Measurements from ENCODE around the gene MYO15B. TPM values are rescaled to one million over a fixed set of nuclear protein-coding genes. Genes with fewer than 3 reads are reported as not detected.
A peak's percentile ranks its signal among the peaks of the same experiment; 100 is the strongest.

The MYO15B gene
- total RNA-seq, 1 donor from 2014 or later = 81.4 TPM

DNA sequence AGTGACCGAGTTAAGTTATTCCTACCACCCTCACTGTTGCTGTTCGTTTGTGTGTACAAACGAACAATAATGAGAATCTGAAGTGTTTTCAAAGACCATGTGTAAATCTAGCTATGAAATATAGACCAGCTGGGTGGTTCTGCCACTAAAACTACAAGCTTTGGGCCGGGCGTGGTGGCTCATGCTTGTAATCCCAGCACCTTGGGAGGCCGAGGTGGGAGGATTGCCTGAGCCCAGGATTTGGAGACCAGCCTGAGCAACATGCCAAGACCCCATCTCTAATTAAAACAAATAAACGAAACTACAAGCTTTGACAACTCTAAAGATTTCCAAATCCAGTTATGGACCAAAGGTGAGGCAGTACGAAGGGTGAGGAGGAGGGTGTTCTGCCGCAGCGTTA lies 78.4 kb downstream of the MYO15B start:
- DNase-seq (ENCODE audit: low spot score) = no peak

DNA sequence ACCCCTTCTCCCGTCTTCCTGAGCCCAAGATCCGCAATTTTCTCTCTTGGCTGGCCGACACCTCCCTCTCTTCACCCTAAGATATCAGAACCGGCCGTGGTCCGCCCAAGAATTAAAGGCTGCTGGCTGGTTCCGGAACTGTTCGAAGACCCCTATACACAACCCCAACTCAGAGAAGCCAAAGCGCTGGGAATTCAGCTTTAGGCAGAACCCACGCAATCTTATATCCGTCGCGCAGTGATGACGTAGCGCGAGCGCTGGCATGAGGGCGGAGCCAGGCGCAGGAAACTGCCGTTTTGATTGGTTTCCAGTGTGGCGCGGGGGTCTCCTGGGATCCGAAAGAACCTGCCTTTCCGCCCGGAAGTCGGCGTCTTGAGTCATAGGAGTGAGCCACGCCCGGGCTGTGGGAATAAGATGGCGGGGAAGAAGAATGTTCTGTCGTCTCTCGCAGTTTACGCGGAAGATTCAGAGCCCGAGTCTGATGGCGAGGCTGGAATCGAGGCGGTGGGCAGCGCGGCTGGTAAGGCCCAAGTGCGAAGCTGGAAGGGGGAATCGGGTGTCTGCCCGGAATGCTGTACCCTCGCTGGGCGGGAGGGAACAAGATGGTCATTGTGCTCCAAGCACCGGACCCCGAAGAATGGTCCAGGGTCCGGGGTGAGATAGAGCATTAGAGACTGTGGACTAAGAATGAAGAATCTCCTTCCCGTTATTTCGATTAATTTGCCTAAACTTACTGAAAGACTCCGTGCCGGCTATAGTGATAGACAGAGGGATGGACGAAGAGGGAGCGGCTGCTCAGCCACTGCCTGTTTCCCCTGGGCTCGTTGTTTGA lies 79.6 kb downstream of the MYO15B start, which contains the start of the genes RECQL5 and SAP30BP:
Gene RECQL5, minus strand, starts transcription at position 196 of the 832 bp plus-strand sequence. CDS start 597 bp downstream, outside the sequence.
Gene SAP30BP, plus strand, starts transcription at position 380 of the 832 bp plus-strand sequence. Its CDS starts 35 bp downstream, at position 415.
- peak; percentile 99 for DNase-seq (ENCODE audit: low spot score)

DNA sequence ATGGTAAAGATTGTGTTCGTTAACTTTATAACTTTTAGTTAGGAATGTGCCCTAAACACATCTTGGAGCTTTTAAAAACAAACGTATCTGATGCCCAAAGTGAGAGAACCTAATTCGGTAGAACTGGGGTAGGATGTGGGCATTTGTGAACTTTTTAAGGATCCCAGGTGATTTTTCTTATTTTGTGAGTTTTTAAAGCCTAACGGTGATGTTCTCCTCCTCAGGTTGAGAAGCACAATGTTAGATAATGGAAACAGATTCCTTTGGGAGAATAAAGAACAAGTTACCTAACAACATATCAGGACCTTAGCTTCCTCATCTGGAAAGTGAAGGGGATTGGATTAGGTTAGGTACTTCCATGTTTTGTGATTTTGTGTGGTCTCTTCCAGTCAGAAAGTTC lies 80.2 kb downstream of the MYO15B start:
- no peak for DNase-seq (ENCODE audit: low spot score)

DNA sequence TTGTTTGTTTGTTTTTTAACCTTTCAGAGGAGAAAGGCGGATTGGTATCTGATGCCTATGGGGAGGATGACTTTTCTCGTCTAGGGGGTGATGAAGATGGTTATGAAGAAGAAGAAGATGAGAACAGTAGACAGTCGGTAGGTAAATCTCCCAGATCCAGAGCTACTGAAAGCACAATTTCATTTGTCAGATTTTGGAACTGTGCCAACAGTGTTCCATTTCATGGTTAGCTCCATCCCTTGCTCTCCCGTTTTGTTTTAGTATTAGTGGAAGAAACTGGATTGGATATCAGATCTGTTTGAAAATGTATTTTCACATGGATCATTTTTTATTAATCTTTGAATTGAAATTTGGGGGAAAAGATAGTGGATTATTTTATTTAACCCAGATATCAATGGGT lies 80.9 kb downstream of the MYO15B start:
- DNase-seq (ENCODE audit: low spot score) = no peak

DNA sequence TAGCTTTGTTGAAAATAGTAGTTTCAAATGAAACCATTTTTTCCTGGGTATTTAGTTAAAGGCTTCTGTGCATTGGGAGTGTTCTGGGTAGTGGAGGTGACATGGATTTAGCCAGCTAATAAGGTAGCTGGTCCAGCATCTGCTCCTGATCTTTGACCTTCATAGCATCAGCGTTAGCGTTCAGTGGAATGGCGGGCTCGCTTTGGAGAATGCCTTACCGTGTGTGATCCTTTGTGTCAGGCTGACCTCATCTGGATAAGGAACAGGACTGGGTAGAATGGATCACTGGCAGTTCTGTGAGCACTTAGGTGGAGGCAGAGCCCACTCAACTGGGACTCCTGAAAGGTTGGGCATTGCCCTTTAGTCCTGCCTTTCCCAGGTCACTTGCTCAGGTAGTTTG lies 83.3 kb downstream of the MYO15B start:
- no peak for DNase-seq (ENCODE audit: low spot score)

DNA sequence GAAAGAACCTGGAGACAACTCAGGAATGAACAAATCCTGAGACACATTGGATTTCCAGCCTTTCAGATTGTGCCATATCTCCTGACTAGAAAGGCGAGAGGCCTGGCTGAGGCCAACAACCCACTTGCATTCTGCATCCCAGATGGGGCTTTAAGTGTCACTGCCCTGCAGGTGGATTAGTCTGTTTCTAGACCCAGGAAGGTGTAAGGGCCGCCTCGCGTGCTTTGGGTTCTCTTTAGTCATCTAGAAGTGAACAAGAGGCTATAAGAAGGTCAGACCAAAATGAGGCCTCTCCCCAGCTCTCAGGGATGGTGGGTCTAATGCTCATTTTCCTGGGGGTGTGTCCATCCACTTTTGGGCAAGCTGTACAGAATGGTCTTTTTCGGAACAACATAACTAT lies 84.4 kb downstream of the MYO15B start:
- DNase-seq (ENCODE audit: low spot score) = no peak

DNA sequence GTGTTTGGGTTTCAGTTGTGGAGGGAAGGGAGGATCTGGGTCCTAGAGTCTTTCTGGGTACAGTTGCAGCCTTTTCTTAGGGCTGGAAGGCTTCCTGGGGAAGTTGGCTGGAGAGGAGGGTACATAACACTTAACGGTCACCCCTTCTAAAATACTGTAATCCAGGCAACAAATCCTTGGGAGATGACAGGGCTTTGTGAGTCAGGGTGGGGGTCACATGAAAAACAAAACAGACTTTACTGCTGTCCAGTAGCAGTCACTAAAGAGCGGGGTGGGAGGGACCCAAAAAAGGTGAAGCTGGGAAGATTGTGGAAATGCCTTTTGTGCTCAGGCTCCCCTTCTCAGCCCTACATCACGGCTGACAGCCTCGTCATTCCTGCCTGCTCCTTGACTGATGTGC lies 85.9 kb downstream of the MYO15B start:
- no peak for DNase-seq (ENCODE audit: low spot score)

Other genes starting within 250 kb of the MYO15B start
- 58.5 TPM for gene GRB2, start 182.1 kb upstream of the MYO15B start, total RNA-seq (ENCODE audit: insufficient read depth, low replicate concordance)
- 27.9 TPM for gene TMEM94, start 131.2 kb upstream of the MYO15B start, total RNA-seq (ENCODE audit: insufficient read depth, low replicate concordance)
- 12.3 TPM for gene CASKIN2, start 72.3 kb upstream of the MYO15B start, total RNA-seq (ENCODE audit: insufficient read depth, low replicate concordance)
- gene TSEN54, start 71.3 kb upstream of the MYO15B start, total RNA-seq (ENCODE audit: insufficient read depth, low replicate concordance) = 12.3 TPM
- 14.7 TPM for gene LLGL2, start 62.1 kb upstream of the MYO15B start, total RNA-seq (ENCODE audit: insufficient read depth, low replicate concordance)
- gene SMIM5, start 45.6 kb downstream of the MYO15B start, total RNA-seq (ENCODE audit: insufficient read depth, low replicate concordance) = 8.7 TPM
- 18.3 TPM for gene RECQL5, start 79.4 kb downstream of the MYO15B start, total RNA-seq (ENCODE audit: insufficient read depth, low replicate concordance)
- 27.4 TPM for gene SAP30BP, start 79.5 kb downstream of the MYO15B start, total RNA-seq (ENCODE audit: insufficient read depth, low replicate concordance)
- 28.4 TPM for gene ITGB4, start 133.7 kb downstream of the MYO15B start, total RNA-seq (ENCODE audit: insufficient read depth, low replicate concordance)
- 31.5 TPM for gene GALK1, start 177.4 kb downstream of the MYO15B start, total RNA-seq (ENCODE audit: insufficient read depth, low replicate concordance)
- 7.5 TPM for gene UNK, start 197.0 kb downstream of the MYO15B start, total RNA-seq (ENCODE audit: insufficient read depth, low replicate concordance)